Stimulated activated CD8-positive, alpha-beta memory T cell treated with anti-CD3 and anti-CD28 coated beads, Interleukin-4, amount 100 ng/mL, for 1 hour (primary cell): ENCODE results near the gene NKAIN1.
"Not testable (repeated sequence)": the region's sequence is repeated elsewhere in the genome, so short reads cannot be mapped to it uniquely, and the experiment has no call there.

Experiments
- DNase-seq, 2 donors: peaks; one replicate each; pipeline ENCODE4 v3.0.0-alpha.2; 2020; ENCODE audit warnings: low read depth in 2 of 2, low spot score in 1 of 2

Gene NKAIN1

GRCh38 chr1:31154632-31155215, 85.0 kb downstream of the NKAIN1 start:
- peak; percentile 33 to 34 for DNase-seq

- DNase-seq: no peak
Measured at GRCh38 chr1:31154000-31154631, 85.6 kb downstream of the NKAIN1 start.

- DNase-seq: no peak
Measured at GRCh38 chr1:31153423-31153822, 86.3 kb downstream of the NKAIN1 start.

- DNase-seq: no peak
Measured at GRCh38 chr1:31152181-31152795, 87.4 kb downstream of the NKAIN1 start.

GRCh38 chr1:31151402-31151801, 88.3 kb downstream of the NKAIN1 start:
- DNase-seq: no peak

GRCh38 chr1:31148409-31148808, 91.3 kb downstream of the NKAIN1 start:
- DNase-seq: no peak

- DNase-seq: no peak
Measured at GRCh38 chr1:31145648-31146047, 94.0 kb downstream of the NKAIN1 start.

GRCh38 chr1:31144442-31144841, 95.2 kb downstream of the NKAIN1 start:
- DNase-seq: no peak

GRCh38 chr1:31143455-31143854, 96.2 kb downstream of the NKAIN1 start:
- DNase-seq: no peak

GRCh38 chr1:31142406-31142805, 97.3 kb downstream of the NKAIN1 start:
- no peak for DNase-seq

GRCh38 chr1:31140299-31140698, 99.4 kb downstream of the NKAIN1 start:
- no peak for DNase-seq

GRCh38 chr1:31138797-31139521, 100.7 kb downstream of the NKAIN1 start:
- DNase-seq: not testable (repeated sequence)

- not testable (repeated sequence) for DNase-seq
Measured at GRCh38 chr1:31137873-31138272, 101.8 kb downstream of the NKAIN1 start.

GRCh38 chr1:31135973-31136600, 103.6 kb downstream of the NKAIN1 start:
- no peak for DNase-seq

GRCh38 chr1:31133368-31133767, 106.3 kb downstream of the NKAIN1 start:
- DNase-seq: no peak
